A673 (cell line): ENCODE results near the gene MTHFD1L. TPM values are rescaled to one million over a fixed set of nuclear protein-coding genes. Genes with fewer than 3 reads are reported as not detected.

Experiments
- BruUV-seq: library from RNA; stranded (reverse); fragments of 400-500 nt; replicated peaks from 2 replicates; lab custom pipeline; 2021; lab: Mats Ljungman, UMichigan
- CTCF ChIA-PET: fragments of 300-600 bp; sonication (Branson Sonifier 250); formaldehyde crosslinking; loops from one replicate; lab custom pipeline; 2022; ENCODE audit warnings: antibody characterized with exemption; lab: Charles Lee
- POLR2A ChIA-PET: fragments of 300-600 bp; sonication (Branson Sonifier 250); formaldehyde crosslinking; loops from one replicate; lab custom pipeline; 2022; ENCODE audit warnings: antibody characterized with exemption; ENCODE audit not compliant: low non-redundant PET; lab: Charles Lee
- DNase-seq: peaks from one replicate; pipeline ENCODE4 v3.0.0-alpha.2; 2015; ENCODE audit warnings: low spot score
- H3K27ac ChIP-seq: fragments of 200-600 bp; sonication (generic); 2 replicates; pipeline ENCODE4 v1.5.1; 2016; ENCODE audit warnings: mixed run types, low read depth, mild to moderate bottlenecking, mixed read lengths, antibody characterized with exemption, low read length; ENCODE audit not compliant: poor library complexity, severe bottlenecking
- H3K27me3 ChIP-seq: fragments of 200-600 bp; sonication (generic); replicated peaks from 2 replicates; pipeline ENCODE4 v1.6.1; 2017; ENCODE audit warnings: mixed run types, low read depth, mild to moderate bottlenecking, mixed read lengths, antibody characterized with exemption, low read length; ENCODE audit not compliant: insufficient read depth, poor library complexity
- H3K36me3 ChIP-seq: fragments of 200-600 bp; sonication (generic); 2 replicates; pipeline ENCODE4 v1.6.1; 2016; ENCODE audit warnings: mixed run types, mild to moderate bottlenecking, mixed read lengths, antibody characterized with exemption, low read length; ENCODE audit not compliant: insufficient read depth, poor library complexity, severe bottlenecking
- H3K4me1 ChIP-seq: fragments of 200-600 bp; sonication (generic); 2 replicates; pipeline ENCODE4 v1.6.1; 2017; ENCODE audit warnings: mixed run types, mild to moderate bottlenecking, mixed read lengths, antibody characterized with exemption, low read length; ENCODE audit not compliant: insufficient read depth, poor library complexity, severe bottlenecking
- H3K4me3 ChIP-seq: fragments of 200-600 bp; sonication (generic); 2 replicates; pipeline ENCODE4 v1.5.1; 2016; ENCODE audit warnings: low read depth, mixed run types, mild to moderate bottlenecking, mixed read lengths, low read length; ENCODE audit not compliant: poor library complexity, severe bottlenecking
- H3K9me3 ChIP-seq: fragments of 200-600 bp; sonication (generic); 2 replicates; pipeline ENCODE4 v1.6.1; 2016; ENCODE audit warnings: mixed run types, low read depth, mild to moderate bottlenecking, mixed read lengths, antibody characterized with exemption, low read length; ENCODE audit not compliant: poor library complexity, severe bottlenecking
- CTCF ChIP-seq: fragments of 300-800, 200-600 bp; sonication (generic); conservative IDR thresholded peaks from 2 replicates; pipeline ENCODE4 v1.5.1; 2017; ENCODE audit warnings: low read depth, mild to moderate bottlenecking, antibody characterized with exemption, low read length, moderate library complexity, mixed read lengths
- EZH2 ChIP-seq: fragments of 200-600 bp; sonication (generic); IDR thresholded peaks from 2 replicates; pipeline ENCODE4 v1.6.1; 2017; ENCODE audit warnings: borderline replicate concordance, low read depth, mild to moderate bottlenecking, mixed read lengths, antibody characterized with exemption, low read length; ENCODE audit not compliant: poor library complexity, severe bottlenecking
- intact Hi-C: fragments of 100-400 bp; cut with micrococcal nuclease; formaldehyde crosslinking; loops from one replicate; pipeline ENCODE4 v1.10.0; 2022; ENCODE audit not compliant: unreplicated experiment
- total RNA-seq: library from RNA; stranded (reverse); gene quantifications from 2 replicates; pipeline ENCODE4 v1.2.3, GENCODE V29; 2021

MTHFD1L gene
- total RNA-seq, 1 experiment from 2014 or later: 78.7 TPM

GRCh38 chr6:150981095-150981494 lies 115.6 kb downstream of the MTHFD1L start:
- BruUV-seq: no TSS peak
- TF ChIP-seq CTCF: no peak
- no peak for TF ChIP-seq EZH2
- Histone ChIP-seq H3K27ac (no peak overlapping the region), H3K4me1 (no peaks in the 10 kb centered on the region), H3K9me3 (no peaks in the 10 kb centered on the region), H3K36me3 (peaks cover 4% of the 10 kb centered on the region), H3K4me3 (no peak overlapping the region), H3K27me3 (no peaks in the 10 kb centered on the region)
- ChIA-PET CTCF (no interaction called here), POLR2A (no interaction called here)
- intact Hi-C loops: no loop called here
- DNase-seq: no peak

GRCh38 chr6:150981669-150982068 lies 116.2 kb downstream of the MTHFD1L start:
- CTCF ChIA-PET: no interaction called here
- no peak for DNase-seq
- no TSS peak for BruUV-seq

GRCh38 chr6:150987371-150987828 lies 121.9 kb downstream of the MTHFD1L start:
- no peak for TF ChIP-seq CTCF
- TF ChIP-seq EZH2: no peak
- no peak for DNase-seq
- Histone ChIP-seq H3K4me3 (no peak overlapping the region), H3K36me3 (peaks cover 4% of the 10 kb centered on the region), H3K9me3 (no peaks in the 10 kb centered on the region), H3K27me3 (no peaks in the 10 kb centered on the region), H3K4me1 (no peaks in the 10 kb centered on the region), H3K27ac (no peak overlapping the region)
- CTCF ChIA-PET: no interaction called here
- no TSS peak for BruUV-seq
- POLR2A ChIA-PET: no interaction called here
- intact Hi-C loops: no loop called here

More at GRCh38 chr6:150981669-150982068, 116.2 kb downstream of the MTHFD1L start:
- Histone ChIP-seq H3K9me3 (no peaks in the 10 kb centered on the region), H3K27me3 (no peaks in the 10 kb centered on the region), H3K36me3 (peaks cover 4% of the 10 kb centered on the region), H3K27ac (no peak overlapping the region), H3K4me3 (no peak overlapping the region), H3K4me1 (no peaks in the 10 kb centered on the region)
- POLR2A ChIA-PET: no interaction called here
- intact Hi-C loops: no loop called here
- TF ChIP-seq EZH2 (no peak), CTCF (no peak)
